H1 (cell line): ENCODE results near the gene COL25A1. TPM values are rescaled to one million over a fixed set of nuclear protein-coding genes. Genes with fewer than 3 reads are reported as not detected.

Source experiments
- CTCF ChIA-PET: fragments of 300-600 bp; sonication (Branson Sonifier 250); formaldehyde crosslinking; loops from one replicate; lab custom pipeline; 2021; ENCODE audit not compliant: partially characterized antibody; lab: Charles Lee
- POLR2A ChIA-PET: fragments of 300-600 bp; sonication (Branson Sonifier 250); formaldehyde crosslinking; loops from one replicate; lab custom pipeline; 2021; ENCODE audit warnings: inconsistent platforms; ENCODE audit not compliant: partially characterized antibody; lab: Charles Lee
- DNase-seq, 2 experiments: peaks; one replicate each; pipeline versions ENCODE4 v3.0.0 to v3.0.0-alpha.2; 2010 to 2022; ENCODE audit warnings: low spot score in 2 of 2, low read depth in 1 of 2, mixed read lengths in 1 of 2
- FAIRE-seq: peaks from 2 replicates; lab custom pipeline; 2011; peaks lifted over from hg19 to GRCh38; lab: Jason Lieb, UNC
- H2AFZ ChIP-seq: 2 replicates; pipeline ENCODE4 v1.8.1; 2012; ENCODE audit warnings: low read length, inconsistent platforms
- H2AK5ac ChIP-seq: 2 replicates; pipeline ENCODE4 v1.6.1; 2013; ENCODE audit warnings: low read depth, low read length
- H2BK120ac ChIP-seq: replicated peaks from 2 replicates; pipeline ENCODE3; 2013; ENCODE audit warnings: low read depth, low read length, inconsistent platforms
- H2BK12ac ChIP-seq: 2 replicates; pipeline ENCODE4 v1.6.1; 2013; ENCODE audit warnings: low read depth, low read length
- H2BK15ac ChIP-seq: 2 replicates; pipeline ENCODE4 v1.6.1; 2013; ENCODE audit warnings: low read length
- H2BK20ac ChIP-seq: 2 replicates; pipeline ENCODE4 v1.6.1; 2013; ENCODE audit warnings: low read length
- H2BK5ac ChIP-seq: 2 replicates; pipeline ENCODE4 v1.6.1; 2013; ENCODE audit warnings: low read depth, low read length
- H3K14ac ChIP-seq: 2 replicates; pipeline ENCODE4 v1.6.1; 2013; ENCODE audit warnings: inconsistent platforms; ENCODE audit not compliant: insufficient read length
- H3K18ac ChIP-seq: 2 replicates; pipeline ENCODE4 v1.6.1; 2013; ENCODE audit warnings: low read length; ENCODE audit errors: extremely low read depth
- H3K23ac ChIP-seq: 2 replicates; pipeline ENCODE4 v1.6.1; 2013; ENCODE audit warnings: inconsistent platforms; ENCODE audit not compliant: insufficient read length
- H3K23me2 ChIP-seq: 2 replicates; pipeline ENCODE4 v1.6.1; 2013; ENCODE audit warnings: low read depth, low read length
- H3K27ac ChIP-seq: 2 replicates; pipeline ENCODE4 v1.6.1; 2011; ENCODE audit warnings: low read depth, low read length, inconsistent platforms
- H3K27me3 ChIP-seq, 4 experiments: replicated peaks in 1 of 4; 1 replicate in 1 of 4; 2 replicates in 3 of 4; pipeline versions ENCODE4 v1.6.1 to v1.8.1; 2011 to 2013; ENCODE audit warnings: low read length in 3 of 4, mild to moderate bottlenecking in 3 of 4, inconsistent platforms in 2 of 4, mixed read lengths in 2 of 4, moderate library complexity in 1 of 4; ENCODE audit not compliant: control insufficient read depth in 3 of 4, insufficient read depth in 3 of 4; ENCODE audit errors: extremely low read depth in 1 of 4
- H3K36me3 ChIP-seq, 4 experiments: 2 replicates each; pipeline versions ENCODE4 v1.6.1 to v1.8.1; 2011 to 2013; ENCODE audit warnings: mild to moderate bottlenecking in 4 of 4, low read length in 3 of 4, moderate library complexity in 2 of 4, control low read depth in 1 of 4, inconsistent platforms in 1 of 4; ENCODE audit not compliant: insufficient read depth in 4 of 4, control insufficient read depth in 2 of 4
- H3K4ac ChIP-seq: replicated peaks from 2 replicates; pipeline ENCODE3; 2013; ENCODE audit warnings: low read length, low read depth, mixed read lengths, inconsistent platforms; ENCODE audit not compliant: insufficient read length
- H3K4me1 ChIP-seq, 4 experiments: replicated peaks in 1 of 4; 1 replicate in 1 of 4; 2 replicates in 3 of 4; pipeline versions ENCODE4 v1.6.1 to v1.8.1; 2011 to 2013; ENCODE audit warnings: low read length in 3 of 4, inconsistent platforms in 2 of 4, mixed read lengths in 1 of 4; ENCODE audit not compliant: insufficient read depth in 4 of 4, control insufficient read depth in 3 of 4
- H3K4me2 ChIP-seq, 2 experiments: 2 replicates each; pipeline versions ENCODE4 v1.6.1 to v1.8.1; 2011 to 2013; ENCODE audit warnings: low read depth in 2 of 2, low read length in 2 of 2, control low read depth in 1 of 2, inconsistent platforms in 1 of 2, mild to moderate bottlenecking in 1 of 2; ENCODE audit not compliant: insufficient read depth in 1 of 2
- H3K4me3 ChIP-seq, 4 experiments: fragments of 200-600, 300-600 bp in 1 of 4; sonication (generic), shearing (Covaris generic), sonication (Bioruptor Twin) in 1 of 4; 2 replicates each; pipeline versions ENCODE4 v1.5.1 to v1.8.1; 2011 to 2016; ENCODE audit warnings: low read length in 4 of 4, low read depth in 3 of 4, control low read depth in 2 of 4, inconsistent platforms in 2 of 4, mild to moderate bottlenecking in 2 of 4, mixed read lengths in 1 of 4, moderate library complexity in 1 of 4; ENCODE audit not compliant: insufficient read depth in 2 of 4; ENCODE audit errors: extremely low read depth in 1 of 4
- H3K56ac ChIP-seq: replicated peaks from 2 replicates; pipeline ENCODE3; 2013; ENCODE audit warnings: low read depth, mild to moderate bottlenecking, mixed read lengths, low read length, inconsistent platforms; ENCODE audit not compliant: insufficient read length
- H3K79me1 ChIP-seq: 2 replicates; pipeline ENCODE4 v1.6.1; 2013; ENCODE audit warnings: low read depth, low read length, control low read depth
- H3K79me2 ChIP-seq, 2 experiments: 2 replicates each; pipeline versions ENCODE4 v1.6.1 to v1.8.1; 2012 to 2013; ENCODE audit warnings: low read length in 2 of 2, mild to moderate bottlenecking in 2 of 2, inconsistent platforms in 1 of 2; ENCODE audit not compliant: insufficient read depth in 2 of 2, control insufficient read depth in 1 of 2
- H3K9ac ChIP-seq, 4 experiments: replicated peaks in 1 of 4; 1 replicate in 1 of 4; 2 replicates in 3 of 4; pipeline versions ENCODE4 v1.6.1 to v1.8.1; 2011 to 2013; ENCODE audit warnings: low read depth in 3 of 4, low read length in 3 of 4, control low read depth in 2 of 4, mild to moderate bottlenecking in 2 of 4, moderate library complexity in 2 of 4, inconsistent platforms in 1 of 4; ENCODE audit errors: extremely low read depth in 1 of 4
- H3K9me3 ChIP-seq, 2 experiments: 2 replicates each; pipeline versions ENCODE4 v1.6.1 to v1.8.1; 2012 to 2013; ENCODE audit warnings: mild to moderate bottlenecking in 2 of 2, moderate library complexity in 2 of 2, control low read depth in 1 of 2, inconsistent platforms in 1 of 2, low read depth in 1 of 2, low read length in 1 of 2, mixed read lengths in 1 of 2; ENCODE audit not compliant: insufficient read depth in 2 of 2
- H4K20me1 ChIP-seq, 2 experiments: replicated peaks in 1 of 2; 2 replicates each; pipeline versions ENCODE3 to v1.8.1; 2011 to 2013; ENCODE audit warnings: inconsistent platforms in 2 of 2, low read length in 2 of 2, mild to moderate bottlenecking in 1 of 2; ENCODE audit not compliant: insufficient read depth in 2 of 2, control insufficient read depth in 1 of 2
- H4K5ac ChIP-seq: 2 replicates; pipeline ENCODE4 v1.6.1; 2013; ENCODE audit warnings: low read length, low read depth, mixed read lengths, inconsistent platforms; ENCODE audit not compliant: insufficient read length
- H4K8ac ChIP-seq: 2 replicates; pipeline ENCODE4 v1.8.0; 2013; ENCODE audit warnings: mild to moderate bottlenecking, moderate library complexity, low read length, inconsistent platforms; ENCODE audit not compliant: insufficient read depth; ENCODE audit errors: extremely low read depth
- H4K91ac ChIP-seq: replicated peaks from 2 replicates; pipeline ENCODE3; 2013; ENCODE audit warnings: low read length, mixed read lengths, inconsistent platforms; ENCODE audit not compliant: insufficient read length
- CEBPB ChIP-seq: IDR thresholded peaks from 2 replicates; pipeline ENCODE4 v1.6.1; 2012; ENCODE audit warnings: low read depth, low read length
- CHD2 ChIP-seq: IDR thresholded peaks from 2 replicates; pipeline ENCODE4 v1.6.1; 2012; ENCODE audit warnings: low read length, improper control_type of control experiment
- CTBP2 ChIP-seq: IDR thresholded peaks from 2 replicates; pipeline ENCODE4 v1.7.0; 2011; ENCODE audit warnings: borderline replicate concordance, mild to moderate bottlenecking, moderate library complexity, mixed read lengths, low read length; ENCODE audit not compliant: insufficient read depth, insufficient read length
- KDM4A ChIP-seq: IDR thresholded peaks from one replicate; pipeline ENCODE4 v1.7.1; 2012; ENCODE audit warnings: low read depth, mild to moderate bottlenecking, moderate library complexity, low read length, inconsistent platforms; ENCODE audit not compliant: severe bottlenecking
- RNF2 ChIP-seq: fragments of 200-900, 300-1000 bp; sonication (generic); IDR thresholded peaks from 2 replicates; pipeline ENCODE4 v1.7.1; 2016; ENCODE audit warnings: borderline replicate concordance, low read depth, mild to moderate bottlenecking, antibody characterized with exemption, low read length; ENCODE audit not compliant: poor library complexity, severe bottlenecking; ENCODE audit errors: missing control alignments
- SUZ12 ChIP-seq: fragments of 200-600 bp; sonication (generic); IDR thresholded peaks from 2 replicates; pipeline ENCODE4 v1.6.1; 2012; ENCODE audit warnings: mild to moderate bottlenecking, inconsistent platforms, low read length, moderate library complexity, mixed read lengths
- WGBS, 2 experiments: shearing (Covaris generic) in 1 of 2; methylation state at CpG; one replicate each; pipeline versions ENCODE4 v1.1.6 to v1.1.7; 2013 to 2015; ENCODE audit warnings: low lambda C conversion rate in 2 of 2, mixed read lengths in 2 of 2, inconsistent platforms in 1 of 2, low coverage in 1 of 2, missing lambda C conversion rate in 1 of 2; ENCODE audit not compliant: insufficient replicate concordance in 2 of 2, insufficient coverage in 1 of 2, insufficient read length in 1 of 2; ENCODE audit errors: extremely low coverage in 1 of 2, missing lambda C conversion rate in 1 of 2; 5-methylcytosine and 5-hydroxymethylcytosine counted together
- polyA plus RNA-seq, 7 experiments: library from polyadenylated mRNA; depleted of rRNA in 3 of 7; stranded (reverse) in 5 of 7; unstranded in 2 of 7; fragments of >200 nt in 5 of 7; fragments of 200-250 nt in 2 of 7; gene quantifications; 1 replicate in 5 of 7; 2 replicates in 1 of 7; 4 replicates in 1 of 7; pipeline versions ENCODE4 v1.2.1 to v1.2.3, GENCODE V29; 2011 to 2013; ENCODE audit warnings: missing spikeins in 2 of 7, mixed read lengths in 2 of 7
- total RNA-seq: library from RNA; stranded (reverse); fragmentation: NEBNext Ultra II Directional; extraction: Animal tissue kit (Norgen Biotek cat#: 25700); gene quantifications from 2 replicates; pipeline ENCODE4 v1.2.1, GENCODE V29; 2021
- TF ChIP-seq, protein P1 (sequence below): IDR thresholded peaks from 2 replicates; pipeline ENCODE4 v1.6.1; 2012; ENCODE audit warnings: low read length, inconsistent platforms
- TF ChIP-seq, protein P2 (sequence below), 3 experiments: IDR thresholded peaks; 1 replicate in 2 of 3; 2 replicates in 1 of 3; pipeline versions ENCODE4 v1.5.1 to v1.6.1; 2011; ENCODE audit warnings: low read length in 3 of 3, mild to moderate bottlenecking in 3 of 3, inconsistent platforms in 2 of 3, low read depth in 1 of 3, moderate library complexity in 1 of 3; ENCODE audit not compliant: insufficient read depth in 1 of 3; ENCODE audit errors: control extremely low read depth in 1 of 3

The COL25A1 gene
- total and polyA plus RNA-seq, 2 of the 8 experiments (the other 6 are each of a cell fraction or from before 2014, with no cell fraction given), result 1.1 to 8.3 TPM

DNA sequence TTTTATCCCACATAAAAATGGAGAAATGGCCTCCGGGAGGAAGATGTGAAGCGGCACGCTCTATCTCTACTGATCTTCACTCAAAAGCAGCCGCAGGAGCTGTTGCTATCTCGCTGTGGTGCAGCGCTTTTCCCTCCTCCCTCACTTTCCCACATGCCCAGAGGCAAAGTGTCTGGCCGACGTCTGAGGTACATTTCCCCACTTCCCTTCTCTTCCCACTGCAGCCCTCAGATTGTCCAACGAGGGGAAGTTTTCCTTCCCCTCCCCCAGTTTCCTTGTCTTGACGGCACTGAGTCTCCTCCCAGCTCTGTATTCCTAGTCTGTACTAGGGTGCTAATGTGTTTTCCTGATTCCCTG lies 660 bp upstream of the COL25A1 start:
- peak; percentile 76 for FAIRE-seq
- Histone ChIP-seq H2BK20ac (no peak overlapping the region), H3K79me1 (no peaks in the 10 kb centered on the region), H3K4me3 (peak overlapping the region; percentile 36 to 75 (median 54)), H2BK15ac (no peak overlapping the region), H3K27me3 (peaks cover 11 to 22% (median 16%) of the 10 kb centered on the region in 4 experiments), H3K23ac (no peak overlapping the region), H3K4ac (peak overlapping the region; percentile 8), H4K8ac (no peak overlapping the region; the same call in 1 of the 2 replicates), H2AK5ac (no peak overlapping the region), H3K4me1 (peaks cover 0 to 14% (median 2%) of the 10 kb centered on the region in 4 experiments; a peak in 5 of 7 replicates), H2AFZ (peak overlapping the region; percentile 79), H3K36me3 (no peaks in the 10 kb centered on the region), H4K20me1 (peaks cover 0 to 2% of the 10 kb centered on the region in 2 experiments), H4K91ac (no peak overlapping the region), H3K9me3 (no peaks in the 10 kb centered on the region), H4K5ac (no peak overlapping the region), H3K9ac (peak overlapping the region in 3 of 4 experiments; percentile 13 to 81 (median 20); a peak in 5 of 7 replicates), H3K56ac (peak overlapping the region; percentile 90), H2BK5ac (peak overlapping the region; percentile 80), H3K23me2 (peaks cover 13% of the 10 kb centered on the region), H3K27ac (no peak overlapping the region), H3K4me2 (peak overlapping the region; percentile 81 to 90), H3K79me2 (no peaks in the 10 kb centered on the region), H3K18ac (peak overlapping the region; percentile 89; the same call in 1 of the 2 replicates), H3K14ac (no peak overlapping the region), H2BK12ac (peak overlapping the region; percentile 81), H2BK120ac (no peak overlapping the region)
- ChIA-PET POLR2A (interaction anchor here (0.7 to 1.7 kb wide), 16 partner anchors 9 to 683 kb away, joined by 3 to 6 read pairs (median 3); partner anchors contain the start of genes ETNPPL and RPL34), CTCF (interaction anchor here (0.9 to 1.5 kb wide), 3 partner anchors 13 to 29 kb away, joined by 3 to 6 read pairs (median 3); no protein-coding TSS in a partner anchor)
- DNase-seq, result no peak
- WGBS, 2 experiments, result 1% methylated on average over 8 of the region's 10 CpGs; no CpG with 5 or more reads in 1 of the 2 experiments
- TF ChIP-seq CEBPB (no peak), RNF2 (no peak), KDM4A (peak; percentile 11), SUZ12 (no peak), CHD2 (no peak), CTBP2 (no peak)
- TF ChIP-seq, protein P1, sequence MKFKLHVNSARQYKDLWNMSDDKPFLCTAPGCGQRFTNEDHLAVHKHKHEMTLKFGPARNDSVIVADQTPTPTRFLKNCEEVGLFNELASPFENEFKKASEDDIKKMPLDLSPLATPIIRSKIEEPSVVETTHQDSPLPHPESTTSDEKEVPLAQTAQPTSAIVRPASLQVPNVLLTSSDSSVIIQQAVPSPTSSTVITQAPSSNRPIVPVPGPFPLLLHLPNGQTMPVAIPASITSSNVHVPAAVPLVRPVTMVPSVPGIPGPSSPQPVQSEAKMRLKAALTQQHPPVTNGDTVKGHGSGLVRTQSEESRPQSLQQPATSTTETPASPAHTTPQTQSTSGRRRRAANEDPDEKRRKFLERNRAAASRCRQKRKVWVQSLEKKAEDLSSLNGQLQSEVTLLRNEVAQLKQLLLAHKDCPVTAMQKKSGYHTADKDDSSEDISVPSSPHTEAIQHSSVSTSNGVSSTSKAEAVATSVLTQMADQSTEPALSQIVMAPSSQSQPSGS, result no peak
- TF ChIP-seq, protein P2, sequence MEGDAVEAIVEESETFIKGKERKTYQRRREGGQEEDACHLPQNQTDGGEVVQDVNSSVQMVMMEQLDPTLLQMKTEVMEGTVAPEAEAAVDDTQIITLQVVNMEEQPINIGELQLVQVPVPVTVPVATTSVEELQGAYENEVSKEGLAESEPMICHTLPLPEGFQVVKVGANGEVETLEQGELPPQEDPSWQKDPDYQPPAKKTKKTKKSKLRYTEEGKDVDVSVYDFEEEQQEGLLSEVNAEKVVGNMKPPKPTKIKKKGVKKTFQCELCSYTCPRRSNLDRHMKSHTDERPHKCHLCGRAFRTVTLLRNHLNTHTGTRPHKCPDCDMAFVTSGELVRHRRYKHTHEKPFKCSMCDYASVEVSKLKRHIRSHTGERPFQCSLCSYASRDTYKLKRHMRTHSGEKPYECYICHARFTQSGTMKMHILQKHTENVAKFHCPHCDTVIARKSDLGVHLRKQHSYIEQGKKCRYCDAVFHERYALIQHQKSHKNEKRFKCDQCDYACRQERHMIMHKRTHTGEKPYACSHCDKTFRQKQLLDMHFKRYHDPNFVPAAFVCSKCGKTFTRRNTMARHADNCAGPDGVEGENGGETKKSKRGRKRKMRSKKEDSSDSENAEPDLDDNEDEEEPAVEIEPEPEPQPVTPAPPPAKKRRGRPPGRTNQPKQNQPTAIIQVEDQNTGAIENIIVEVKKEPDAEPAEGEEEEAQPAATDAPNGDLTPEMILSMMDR (IDR thresholded peaks at IDR 0.05; ENCODE audit: control extremely low read depth in 1 of 3, insufficient read depth in 1 of 3, low read depth in 1 of 3, low read length in 3 of 3), result no peak
